SK-N-SH treated with all-trans-retinoic acid at 6 μM for 48 hours (cell line): ENCODE data around the gene GCN1.

Experiments used
- CSRNP3 ChIP-seq: fragments of 250-450 bp; sonication (Bioruptor Pico); IDR thresholded peaks from 2 replicates; pipeline ENCODE4 v1.5.1; 2021; ENCODE audit warnings: mild to moderate bottlenecking, moderate library complexity
- TF ChIP-seq, protein P1 (sequence below): fragments of 250-450 bp; sonication (Bioruptor Pico); IDR thresholded peaks from 2 replicates; pipeline ENCODE4 v1.8.0; 2020; ENCODE audit warnings: mild to moderate bottlenecking, moderate library complexity, borderline replicate concordance

- no peak for TF ChIP-seq CSRNP3 (CRISPR knock-in tag)
- TF ChIP-seq, protein P1, sequence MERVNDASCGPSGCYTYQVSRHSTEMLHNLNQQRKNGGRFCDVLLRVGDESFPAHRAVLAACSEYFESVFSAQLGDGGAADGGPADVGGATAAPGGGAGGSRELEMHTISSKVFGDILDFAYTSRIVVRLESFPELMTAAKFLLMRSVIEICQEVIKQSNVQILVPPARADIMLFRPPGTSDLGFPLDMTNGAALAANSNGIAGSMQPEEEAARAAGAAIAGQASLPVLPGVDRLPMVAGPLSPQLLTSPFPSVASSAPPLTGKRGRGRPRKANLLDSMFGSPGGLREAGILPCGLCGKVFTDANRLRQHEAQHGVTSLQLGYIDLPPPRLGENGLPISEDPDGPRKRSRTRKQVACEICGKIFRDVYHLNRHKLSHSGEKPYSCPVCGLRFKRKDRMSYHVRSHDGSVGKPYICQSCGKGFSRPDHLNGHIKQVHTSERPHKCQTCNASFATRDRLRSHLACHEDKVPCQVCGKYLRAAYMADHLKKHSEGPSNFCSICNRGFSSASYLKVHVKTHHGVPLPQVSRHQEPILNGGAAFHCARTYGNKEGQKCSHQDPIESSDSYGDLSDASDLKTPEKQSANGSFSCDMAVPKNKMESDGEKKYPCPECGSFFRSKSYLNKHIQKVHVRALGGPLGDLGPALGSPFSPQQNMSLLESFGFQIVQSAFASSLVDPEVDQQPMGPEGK (CRISPR knock-in tag): no peak
Observed at GRCh38 chr12:120241561-120242274, 47.2 kb upstream of the GCN1 start.
